HepG2 (cell line): ENCODE measurements around the gene CAPN15. TPM values are rescaled to one million over a fixed set of nuclear protein-coding genes. Genes with fewer than 3 reads are reported as not detected.

Source experiments
- E2F1 ChIP-seq: sonication (generic); formaldehyde crosslinking; IDR thresholded peaks from 2 replicates; pipeline ENCODE4 v1.5.0; 2020; ENCODE audit warnings: missing genetic modification reagents
- FOSL2 ChIP-seq: sonication (generic); formaldehyde crosslinking; IDR thresholded peaks from 2 replicates; pipeline ENCODE4 v1.4.0; 2020; ENCODE audit warnings: missing genetic modification reagents
- KAT2B ChIP-seq: fragments of 150-350 bp; IDR thresholded peaks from 2 replicates; pipeline ENCODE4 v1.6.1; 2014; ENCODE audit warnings: low read depth, low read length, borderline replicate concordance
- KDM2A ChIP-seq: sonication (generic); formaldehyde crosslinking; IDR thresholded peaks from 2 replicates; pipeline ENCODE4 v1.4.0; 2020; ENCODE audit warnings: low read depth, missing genetic modification reagents, borderline replicate concordance
- KLF6 ChIP-seq: IDR thresholded peaks from 2 replicates; pipeline ENCODE4 v1.8.0; 2016; ENCODE audit warnings: missing biosample characterization, missing genetic modification reagents
- PCBP2 ChIP-seq: fragments of 200-400 bp; formaldehyde crosslinking; optimal IDR thresholded peaks from 2 replicates; pipeline ENCODE3; 2018; ENCODE audit warnings: low read length, low read depth; ENCODE audit not compliant: poor library complexity, severe bottlenecking
- PTBP1 ChIP-seq: fragments of 200-400 bp; formaldehyde crosslinking; IDR thresholded peaks from 2 replicates; pipeline ENCODE4 v1.6.1; 2018; ENCODE audit warnings: low read length, low read depth; ENCODE audit not compliant: poor library complexity, severe bottlenecking
- RFXAP ChIP-seq: sonication (generic); formaldehyde crosslinking; IDR thresholded peaks from 2 replicates; pipeline ENCODE4 v1.4.0; 2020; ENCODE audit warnings: missing genetic modification reagents, borderline replicate concordance
- SNAI1 ChIP-seq: sonication (generic); formaldehyde crosslinking; IDR thresholded peaks from 2 replicates; pipeline ENCODE4 v1.5.0; 2020; ENCODE audit warnings: mild to moderate bottlenecking, missing genetic modification reagents, borderline replicate concordance
- SRSF1 ChIP-seq: fragments of 200-400 bp; formaldehyde crosslinking; optimal IDR thresholded peaks from 2 replicates; pipeline ENCODE3; 2017; ENCODE audit warnings: mild to moderate bottlenecking, low read depth, low read length, moderate library complexity
- TBL1XR1 ChIP-seq: fragments of 150-350 bp; IDR thresholded peaks from 2 replicates; pipeline ENCODE4 v1.6.1; 2014; ENCODE audit warnings: borderline replicate concordance, low read length; ENCODE audit not compliant: partially characterized antibody
- XBP1 ChIP-seq: sonication (generic); formaldehyde crosslinking; IDR thresholded peaks from 2 replicates; pipeline ENCODE4 v1.5.0; 2020; ENCODE audit warnings: missing genetic modification reagents
- ZFP36 ChIP-seq: fragments of 150-350 bp; IDR thresholded peaks from 2 replicates; pipeline ENCODE4 v1.6.1; 2018; ENCODE audit warnings: borderline replicate concordance, low read length, low read depth; ENCODE audit not compliant: partially characterized antibody
- ZFP90 ChIP-seq: sonication (generic); formaldehyde crosslinking; IDR thresholded peaks from 2 replicates; pipeline ENCODE4 v1.8.0; 2022; ENCODE audit warnings: missing genetic modification reagents, mild to moderate bottlenecking, inconsistent platforms, borderline replicate concordance
- ZNF263 ChIP-seq: sonication (generic); formaldehyde crosslinking; IDR thresholded peaks from 2 replicates; pipeline ENCODE4 v1.4.0; 2020; ENCODE audit warnings: missing genetic modification reagents
- ZNF788 ChIP-seq: sonication (generic); formaldehyde crosslinking; IDR thresholded peaks from 2 replicates; pipeline ENCODE4 v1.5.0; 2020; ENCODE audit warnings: mild to moderate bottlenecking, missing genetic modification reagents, borderline replicate concordance
- ZNF792 ChIP-seq: IDR thresholded peaks from 2 replicates; pipeline ENCODE4 v1.6.1; 2016
- ZNF879 ChIP-seq: sonication (generic); formaldehyde crosslinking; IDR thresholded peaks from 2 replicates; pipeline ENCODE4 v1.8.1; 2023; ENCODE audit warnings: missing genetic modification reagents
- polyA plus RNA-seq, 8 experiments: library from polyadenylated mRNA; depleted of rRNA in 3 of 8; stranded (reverse) in 7 of 8; unstranded in 1 of 8; fragments of >200 nt; fragmentation: Illumina TruSeq in 4 of 8; extraction: Trizol in 4 of 8; gene quantifications; 2 replicates each; pipeline versions ENCODE4 v1.2.1 to v1.2.3, GENCODE V29; 2011 to 2016; ENCODE audit warnings: low read depth in 4 of 8, missing spikeins in 1 of 8, mixed read lengths in 1 of 8; ENCODE audit not compliant: insufficient read depth in 1 of 8
- total RNA-seq, 5 experiments: library from RNA; depleted of rRNA; stranded (reverse); fragments of >200 nt; fragmentation: Illumina TruSeq; extraction: Trizol; gene quantifications; 2 replicates each; pipeline ENCODE4 v1.2.3, GENCODE V29; 2016; ENCODE audit warnings: low read depth in 1 of 5
- TF ChIP-seq, protein P1 (sequence below): sonication (generic); formaldehyde crosslinking; IDR thresholded peaks from 2 replicates; pipeline ENCODE4 v1.4.0; 2020; ENCODE audit warnings: missing genetic modification reagents
- TF ChIP-seq, protein P2 (sequence below): sonication (generic); formaldehyde crosslinking; IDR thresholded peaks from 2 replicates; pipeline ENCODE4 v1.4.0; 2020; ENCODE audit warnings: mild to moderate bottlenecking, missing genetic modification reagents
- TF ChIP-seq, protein P3 (sequence below): fragments of 450-650 bp; IDR thresholded peaks from 2 replicates; pipeline ENCODE4 v1.6.1; 2017
- TF ChIP-seq, protein P4 (sequence below): sonication (generic); formaldehyde crosslinking; IDR thresholded peaks from 2 replicates; pipeline ENCODE4 v1.5.0; 2020; ENCODE audit warnings: mild to moderate bottlenecking, missing genetic modification reagents

The CAPN15 gene
- total and polyA plus RNA-seq, 2 of the 13 experiments (the other 11 are each of a cell fraction or from before 2014, with no cell fraction given), result 14.9 to 24.5 TPM

DNA sequence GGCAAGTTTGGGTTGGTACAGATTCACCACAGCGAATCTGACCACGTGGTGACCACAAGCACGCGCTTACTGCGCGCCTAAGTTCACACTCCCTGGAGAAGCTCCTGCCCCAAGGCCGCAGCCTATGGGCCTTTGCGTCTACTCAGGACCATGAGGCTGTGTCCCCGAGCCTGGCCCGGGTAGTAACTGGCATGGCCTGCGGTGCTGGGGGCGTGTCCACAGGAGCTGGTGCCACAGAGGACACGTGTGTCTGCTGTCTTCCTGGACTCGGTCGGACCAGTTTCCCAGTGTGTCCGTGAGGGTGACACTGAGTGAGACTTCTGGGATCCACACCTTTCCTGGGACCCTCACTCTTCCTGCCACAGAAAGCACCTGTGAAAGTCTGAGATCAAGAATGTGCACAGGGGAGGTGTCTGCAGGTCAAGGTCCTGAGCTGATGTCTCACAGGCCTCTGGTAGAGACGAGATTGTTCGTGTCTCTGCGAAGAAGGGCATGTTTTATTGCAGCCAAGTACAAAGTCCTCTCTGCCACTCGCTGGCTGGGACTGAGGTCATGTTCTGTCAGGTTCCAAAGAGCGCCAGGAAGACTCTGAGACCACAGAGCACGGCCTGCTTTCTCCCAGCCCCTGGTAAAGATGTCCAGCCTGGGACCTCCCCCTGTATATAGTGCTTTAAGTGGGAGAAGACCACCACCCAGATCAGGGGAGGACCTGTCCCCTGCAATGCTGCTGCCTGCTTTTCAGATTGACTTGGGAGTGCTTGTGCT lies 25.2 kb upstream of the CAPN15 start (continued):
- TF ChIP-seq TBL1XR1 (no peak), XBP1 (CRISPR knock-in tag) (no peak), ZNF792 (CRISPR knock-in tag) (peak; percentile 65; the same call in 1 of the 2 replicates), FOSL2 (CRISPR knock-in tag) (peak; percentile 68), KDM2A (CRISPR knock-in tag) (peak; percentile 53), KLF6 (CRISPR knock-in tag) (no peak), ZNF788 (CRISPR knock-in tag) (peak; percentile 83; the same call in 1 of the 2 replicates), ZNF879 (CRISPR knock-in tag) (no peak), SNAI1 (CRISPR knock-in tag) (no peak; the same call in 1 of the 2 replicates), PTBP1 (no peak), KAT2B (no peak), E2F1 (CRISPR knock-in tag) (no peak), ZFP36 (no peak), PCBP2 (no peak), SRSF1 (no peak), RFXAP (CRISPR knock-in tag) (0 out of 2 replicates have a peak, but pooled peaks have one; percentile 26), ZFP90 (CRISPR knock-in tag) (no peak), ZNF263 (CRISPR knock-in tag) (no peak; the same call in 1 of the 2 replicates)
- TF ChIP-seq, protein P1, sequence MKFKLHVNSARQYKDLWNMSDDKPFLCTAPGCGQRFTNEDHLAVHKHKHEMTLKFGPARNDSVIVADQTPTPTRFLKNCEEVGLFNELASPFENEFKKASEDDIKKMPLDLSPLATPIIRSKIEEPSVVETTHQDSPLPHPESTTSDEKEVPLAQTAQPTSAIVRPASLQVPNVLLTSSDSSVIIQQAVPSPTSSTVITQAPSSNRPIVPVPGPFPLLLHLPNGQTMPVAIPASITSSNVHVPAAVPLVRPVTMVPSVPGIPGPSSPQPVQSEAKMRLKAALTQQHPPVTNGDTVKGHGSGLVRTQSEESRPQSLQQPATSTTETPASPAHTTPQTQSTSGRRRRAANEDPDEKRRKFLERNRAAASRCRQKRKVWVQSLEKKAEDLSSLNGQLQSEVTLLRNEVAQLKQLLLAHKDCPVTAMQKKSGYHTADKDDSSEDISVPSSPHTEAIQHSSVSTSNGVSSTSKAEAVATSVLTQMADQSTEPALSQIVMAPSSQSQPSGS (CRISPR knock-in tag), result 0 out of 2 replicates have a peak, but pooled peaks have one; percentile 49
- TF ChIP-seq, protein P2, sequence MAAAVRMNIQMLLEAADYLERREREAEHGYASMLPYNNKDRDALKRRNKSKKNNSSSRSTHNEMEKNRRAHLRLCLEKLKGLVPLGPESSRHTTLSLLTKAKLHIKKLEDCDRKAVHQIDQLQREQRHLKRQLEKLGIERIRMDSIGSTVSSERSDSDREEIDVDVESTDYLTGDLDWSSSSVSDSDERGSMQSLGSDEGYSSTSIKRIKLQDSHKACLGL (CRISPR knock-in tag), result no peak; the same call in 1 of the 2 replicates
- TF ChIP-seq, protein P3, sequence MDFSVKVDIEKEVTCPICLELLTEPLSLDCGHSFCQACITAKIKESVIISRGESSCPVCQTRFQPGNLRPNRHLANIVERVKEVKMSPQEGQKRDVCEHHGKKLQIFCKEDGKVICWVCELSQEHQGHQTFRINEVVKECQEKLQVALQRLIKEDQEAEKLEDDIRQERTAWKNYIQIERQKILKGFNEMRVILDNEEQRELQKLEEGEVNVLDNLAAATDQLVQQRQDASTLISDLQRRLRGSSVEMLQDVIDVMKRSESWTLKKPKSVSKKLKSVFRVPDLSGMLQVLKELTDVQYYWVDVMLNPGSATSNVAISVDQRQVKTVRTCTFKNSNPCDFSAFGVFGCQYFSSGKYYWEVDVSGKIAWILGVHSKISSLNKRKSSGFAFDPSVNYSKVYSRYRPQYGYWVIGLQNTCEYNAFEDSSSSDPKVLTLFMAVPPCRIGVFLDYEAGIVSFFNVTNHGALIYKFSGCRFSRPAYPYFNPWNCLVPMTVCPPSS, result no peak
- TF ChIP-seq, protein P4, sequence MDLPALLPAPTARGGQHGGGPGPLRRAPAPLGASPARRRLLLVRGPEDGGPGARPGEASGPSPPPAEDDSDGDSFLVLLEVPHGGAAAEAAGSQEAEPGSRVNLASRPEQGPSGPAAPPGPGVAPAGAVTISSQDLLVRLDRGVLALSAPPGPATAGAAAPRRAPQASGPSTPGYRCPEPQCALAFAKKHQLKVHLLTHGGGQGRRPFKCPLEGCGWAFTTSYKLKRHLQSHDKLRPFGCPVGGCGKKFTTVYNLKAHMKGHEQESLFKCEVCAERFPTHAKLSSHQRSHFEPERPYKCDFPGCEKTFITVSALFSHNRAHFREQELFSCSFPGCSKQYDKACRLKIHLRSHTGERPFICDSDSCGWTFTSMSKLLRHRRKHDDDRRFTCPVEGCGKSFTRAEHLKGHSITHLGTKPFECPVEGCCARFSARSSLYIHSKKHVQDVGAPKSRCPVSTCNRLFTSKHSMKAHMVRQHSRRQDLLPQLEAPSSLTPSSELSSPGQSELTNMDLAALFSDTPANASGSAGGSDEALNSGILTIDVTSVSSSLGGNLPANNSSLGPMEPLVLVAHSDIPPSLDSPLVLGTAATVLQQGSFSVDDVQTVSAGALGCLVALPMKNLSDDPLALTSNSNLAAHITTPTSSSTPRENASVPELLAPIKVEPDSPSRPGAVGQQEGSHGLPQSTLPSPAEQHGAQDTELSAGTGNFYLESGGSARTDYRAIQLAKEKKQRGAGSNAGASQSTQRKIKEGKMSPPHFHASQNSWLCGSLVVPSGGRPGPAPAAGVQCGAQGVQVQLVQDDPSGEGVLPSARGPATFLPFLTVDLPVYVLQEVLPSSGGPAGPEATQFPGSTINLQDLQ (CRISPR knock-in tag), result no peak
